ENCODE measurements around the gene TLE5.
A peak's percentile ranks its signal among the peaks of the same experiment; 100 is the strongest.

The TLE5 gene, protein sequence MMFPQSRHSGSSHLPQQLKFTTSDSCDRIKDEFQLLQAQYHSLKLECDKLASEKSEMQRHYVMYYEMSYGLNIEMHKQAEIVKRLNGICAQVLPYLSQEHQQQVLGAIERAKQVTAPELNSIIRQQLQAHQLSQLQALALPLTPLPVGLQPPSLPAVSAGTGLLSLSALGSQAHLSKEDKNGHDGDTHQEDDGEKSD

DNA sequence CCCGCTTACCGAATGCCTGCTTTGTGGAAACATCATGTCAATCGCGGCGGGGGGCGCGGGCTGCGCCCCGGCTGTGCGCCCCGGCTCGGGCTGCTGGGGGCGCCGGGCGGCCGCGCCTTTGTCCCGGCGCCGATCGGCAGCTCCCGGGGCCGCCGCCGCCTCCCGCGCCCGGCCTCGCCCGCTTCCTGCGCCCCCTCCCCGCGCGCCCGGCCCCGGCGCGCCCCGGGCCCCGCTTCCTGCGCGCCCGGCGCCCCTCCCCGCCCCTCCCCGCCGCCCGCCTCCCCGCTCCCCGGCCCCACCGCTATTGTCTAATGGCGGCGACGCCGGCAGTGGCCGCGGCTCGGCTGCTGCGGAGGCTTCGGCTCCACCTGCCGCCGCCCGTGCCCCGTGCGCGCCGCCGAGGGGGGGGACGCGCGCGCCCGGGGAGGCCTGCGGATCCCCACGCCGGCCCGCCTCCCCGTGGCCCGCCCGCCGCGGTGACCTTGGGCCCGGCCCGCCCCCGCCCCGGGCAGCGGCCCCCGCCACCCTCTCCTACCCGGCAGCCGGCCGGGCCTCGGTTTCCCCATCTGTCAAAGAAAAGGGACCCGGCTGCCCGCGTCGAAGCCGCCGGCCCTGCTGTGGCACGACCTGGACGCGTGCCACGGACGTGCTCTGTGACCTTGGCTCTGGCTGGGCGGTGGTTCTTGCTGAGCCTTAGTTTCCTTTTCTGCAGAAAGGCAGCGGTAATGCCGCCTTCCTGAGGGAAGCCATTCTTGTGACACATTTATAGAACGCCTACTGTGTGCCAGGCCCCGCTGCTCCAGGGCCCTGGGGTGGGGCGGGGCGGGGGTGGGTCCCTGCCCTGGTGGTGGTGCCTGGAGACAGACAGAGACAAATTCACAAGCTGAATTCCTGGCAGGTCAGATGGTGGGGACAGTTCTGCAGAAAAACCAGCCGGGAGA, at the start of gene TLE5:
TSS of gene TLE5 (minus strand) at position 331 of the 941 bp plus-strand sequence. CDS start at position 36, 295 bp downstream.
- DNase-seq = peak; percentile 13

DNA sequence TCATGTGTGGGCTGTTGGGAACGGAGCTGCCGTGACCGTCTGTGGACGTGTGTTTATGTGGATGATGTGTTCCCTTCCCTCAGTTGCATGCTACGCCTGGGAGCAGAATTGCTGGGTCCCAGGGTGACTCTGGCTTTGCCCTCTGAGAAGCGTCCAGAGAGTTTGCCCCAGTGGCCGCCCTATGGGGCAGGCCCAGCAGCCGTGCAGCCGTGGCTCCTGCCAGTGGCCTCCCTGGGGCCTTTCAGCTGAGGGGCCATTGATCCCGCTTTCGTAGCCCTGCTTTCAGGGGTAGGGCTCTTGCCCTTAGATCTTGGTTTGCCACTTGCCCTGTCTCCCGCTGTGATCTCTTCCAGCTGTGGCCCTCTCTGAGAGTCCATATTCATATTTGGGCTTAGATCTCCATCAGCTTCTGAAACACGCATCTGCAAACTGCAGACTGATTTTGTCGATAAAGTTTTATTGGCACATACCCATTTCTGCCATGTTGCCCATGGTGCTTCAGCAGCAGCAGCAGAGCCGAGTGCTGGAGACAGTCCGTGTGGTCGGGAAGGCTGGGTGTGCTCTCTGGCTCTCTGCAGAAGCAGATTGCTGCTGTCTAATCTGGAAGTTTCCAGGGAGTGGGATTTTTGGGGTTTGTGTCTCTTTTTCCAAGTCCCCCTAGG, 49.4 kb upstream of the TLE5 start:
- no peak for DNase-seq

DNA sequence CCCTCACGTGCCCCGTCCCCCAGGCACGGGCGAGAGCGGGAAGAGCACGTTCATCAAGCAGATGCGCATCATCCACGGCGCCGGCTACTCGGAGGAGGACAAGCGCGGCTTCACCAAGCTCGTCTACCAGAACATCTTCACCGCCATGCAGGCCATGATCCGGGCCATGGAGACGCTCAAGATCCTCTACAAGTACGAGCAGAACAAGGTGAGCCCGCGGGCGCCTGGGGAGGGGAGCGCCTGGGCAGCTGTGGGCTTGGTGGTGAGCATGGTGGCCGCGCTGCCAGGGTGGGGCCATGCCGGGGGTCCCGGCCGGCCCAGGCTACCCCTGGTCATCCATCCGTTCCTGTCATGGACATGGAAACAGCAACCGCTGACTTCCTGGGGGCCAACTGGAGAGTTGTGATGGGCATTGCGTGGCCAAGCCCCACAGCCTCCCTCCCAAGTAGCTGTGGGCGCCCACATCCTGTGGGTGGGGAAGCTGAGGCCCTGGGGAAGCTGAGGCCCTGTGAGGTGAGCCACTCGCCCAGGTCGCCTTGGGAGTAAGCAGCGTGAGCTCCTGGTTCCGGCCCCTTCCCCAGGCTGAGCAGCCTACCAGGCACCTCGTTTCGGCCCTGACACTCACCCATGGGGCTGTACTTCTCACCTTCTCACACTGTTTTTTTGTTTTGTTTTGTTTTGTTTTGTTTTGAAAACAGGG, 48.0 kb upstream of the TLE5 start:
- DNase-seq = no peak

DNA sequence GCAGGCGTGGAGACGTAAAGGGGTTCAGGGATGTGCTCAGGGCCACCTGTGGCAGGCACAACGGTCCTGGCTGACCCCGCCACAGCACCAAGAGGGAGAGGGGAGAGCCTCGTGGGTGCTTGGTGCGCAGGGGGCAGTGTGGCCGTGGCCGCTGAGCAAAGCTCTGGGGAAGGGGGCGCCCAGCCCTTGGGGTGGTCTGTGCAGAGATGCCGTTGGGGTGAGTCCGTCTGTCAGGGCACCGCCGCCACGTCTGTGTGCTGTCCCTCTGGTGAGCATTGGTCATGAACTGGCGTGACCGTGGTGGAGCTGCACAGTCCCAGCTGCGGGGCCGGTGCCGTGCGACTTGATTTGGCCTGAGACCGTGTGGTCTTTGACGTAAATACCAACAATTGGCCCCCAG, 47.2 kb upstream of the TLE5 start:
- DNase-seq = no peak

DNA sequence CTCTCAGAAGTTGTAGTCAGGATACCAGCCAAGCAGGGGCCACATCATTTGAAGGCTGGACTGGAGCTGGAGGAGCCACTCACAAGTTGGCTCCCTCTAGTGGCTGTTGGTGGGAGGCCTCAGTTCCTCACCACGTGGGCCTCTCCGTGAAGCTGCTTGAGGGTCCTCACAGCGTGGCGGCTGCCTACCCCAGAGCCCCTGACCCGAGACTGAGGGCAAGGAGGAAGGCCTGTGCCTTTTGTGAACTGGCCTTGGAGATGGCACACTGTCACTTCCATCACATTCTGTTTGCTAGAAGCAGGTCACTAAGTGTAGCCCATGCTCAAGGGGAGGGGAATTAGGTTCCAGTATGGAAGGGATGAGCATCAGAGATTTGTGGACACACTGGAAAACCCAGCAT, 46.5 kb upstream of the TLE5 start:
- DNase-seq = peak; percentile 56

DNA sequence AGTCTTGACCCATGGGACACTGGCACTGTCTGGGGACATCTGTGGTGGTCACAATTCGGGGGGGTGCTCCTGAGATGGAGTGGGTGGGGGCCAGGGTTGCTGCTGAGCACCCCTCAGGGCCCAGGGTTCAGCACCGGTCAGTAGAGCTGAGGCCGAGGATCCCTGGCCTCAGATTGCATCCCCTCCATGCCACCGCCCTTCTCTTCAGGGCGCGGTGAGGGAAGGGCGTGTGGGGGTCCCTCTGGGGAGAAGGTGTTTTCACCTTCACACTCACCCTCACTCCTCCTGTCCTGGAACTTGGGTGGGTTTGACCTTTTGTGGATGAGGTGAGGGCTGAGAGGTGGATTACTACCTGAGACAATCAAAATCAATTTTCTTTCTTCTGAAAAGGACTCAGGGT, 45.4 kb upstream of the TLE5 start:
- DNase-seq = no peak

DNA sequence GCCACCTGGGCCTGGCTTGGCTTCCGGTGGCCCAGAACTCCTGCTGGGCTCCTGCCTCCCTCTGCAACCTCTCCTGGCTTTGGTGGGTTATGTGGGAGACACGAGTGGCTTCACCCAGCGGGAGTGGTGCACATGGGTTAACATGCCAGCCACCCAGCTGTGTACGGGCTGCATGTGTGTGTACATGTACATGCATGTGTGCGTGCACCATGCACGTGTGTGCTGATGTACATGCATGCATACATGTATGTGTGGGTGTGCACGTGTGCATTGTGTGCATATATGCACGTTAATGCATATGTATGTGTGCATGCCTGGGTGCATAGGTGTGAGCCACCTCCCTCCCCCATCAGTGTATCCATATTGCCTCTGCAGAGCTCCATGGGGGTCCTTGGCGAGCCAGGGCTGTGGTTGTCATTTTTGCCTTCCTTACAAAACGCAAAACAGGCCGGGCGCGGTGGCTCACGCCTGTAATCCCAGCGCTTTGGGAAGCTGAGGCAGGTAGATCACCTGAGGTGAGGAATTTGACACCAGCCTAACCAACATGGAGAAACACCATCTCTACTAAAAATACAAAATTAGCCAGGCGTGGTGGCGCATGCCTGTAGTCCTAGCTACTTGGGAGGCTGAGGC, 44.3 kb upstream of the TLE5 start:
- no peak for DNase-seq

DNA sequence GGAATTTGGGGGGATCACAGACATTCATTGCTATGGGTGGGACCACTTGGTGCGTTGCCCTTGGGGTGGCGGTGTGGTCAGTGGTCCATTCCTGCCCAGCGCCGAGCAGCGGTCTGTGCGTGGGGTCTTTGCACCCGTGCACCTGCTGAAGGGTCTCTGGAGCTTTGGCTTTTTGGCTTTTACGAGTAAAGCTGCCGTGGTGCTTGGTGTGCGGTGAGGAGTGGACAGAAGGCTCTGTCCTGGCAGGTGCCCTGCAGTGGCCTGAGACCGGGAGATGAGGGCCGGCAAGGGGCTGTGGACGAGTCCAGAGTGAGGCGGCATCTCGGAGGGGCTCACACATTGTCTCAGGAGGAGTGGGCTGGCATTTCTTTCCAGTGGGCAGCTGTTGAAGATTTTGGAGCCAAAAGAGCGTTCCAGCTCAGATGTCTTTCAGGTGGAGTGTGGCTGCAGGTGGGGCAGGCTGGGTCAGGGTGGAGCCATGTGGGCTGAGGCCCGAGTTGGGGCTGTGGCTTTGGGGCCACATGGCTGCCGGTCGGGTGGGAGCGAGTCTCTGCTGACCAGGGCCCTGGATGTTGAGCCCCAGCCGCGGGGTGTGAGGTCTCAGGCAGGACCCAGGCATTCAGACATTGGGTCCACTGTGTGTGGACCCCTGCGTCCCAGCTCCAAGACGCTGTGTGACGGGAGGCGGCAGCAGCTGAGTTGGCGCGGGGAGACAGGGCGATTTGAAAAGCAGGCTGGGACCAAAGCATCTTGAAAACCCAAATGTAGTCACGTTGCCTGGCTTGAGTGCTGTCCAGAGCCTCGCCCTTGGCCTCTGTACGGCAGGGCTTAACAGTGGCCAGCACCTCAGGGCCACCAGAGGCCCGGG, 43.6 kb upstream of the TLE5 start:
- DNase-seq = no peak

DNA sequence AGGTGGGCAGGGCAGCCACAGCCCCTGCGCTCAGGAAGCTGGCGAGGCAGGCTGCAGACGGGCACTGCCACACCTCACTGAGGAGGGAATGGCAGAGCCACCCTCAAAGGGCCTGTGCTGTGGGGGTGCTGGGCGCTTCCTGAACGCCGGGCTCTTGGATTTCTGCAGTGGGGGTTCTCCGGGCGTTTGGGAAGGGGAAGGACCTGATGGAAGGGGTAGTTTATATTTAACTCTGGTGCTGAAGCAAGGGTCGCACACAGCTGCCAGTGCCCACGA, 42.4 kb upstream of the TLE5 start:
- DNase-seq = no peak

DNA sequence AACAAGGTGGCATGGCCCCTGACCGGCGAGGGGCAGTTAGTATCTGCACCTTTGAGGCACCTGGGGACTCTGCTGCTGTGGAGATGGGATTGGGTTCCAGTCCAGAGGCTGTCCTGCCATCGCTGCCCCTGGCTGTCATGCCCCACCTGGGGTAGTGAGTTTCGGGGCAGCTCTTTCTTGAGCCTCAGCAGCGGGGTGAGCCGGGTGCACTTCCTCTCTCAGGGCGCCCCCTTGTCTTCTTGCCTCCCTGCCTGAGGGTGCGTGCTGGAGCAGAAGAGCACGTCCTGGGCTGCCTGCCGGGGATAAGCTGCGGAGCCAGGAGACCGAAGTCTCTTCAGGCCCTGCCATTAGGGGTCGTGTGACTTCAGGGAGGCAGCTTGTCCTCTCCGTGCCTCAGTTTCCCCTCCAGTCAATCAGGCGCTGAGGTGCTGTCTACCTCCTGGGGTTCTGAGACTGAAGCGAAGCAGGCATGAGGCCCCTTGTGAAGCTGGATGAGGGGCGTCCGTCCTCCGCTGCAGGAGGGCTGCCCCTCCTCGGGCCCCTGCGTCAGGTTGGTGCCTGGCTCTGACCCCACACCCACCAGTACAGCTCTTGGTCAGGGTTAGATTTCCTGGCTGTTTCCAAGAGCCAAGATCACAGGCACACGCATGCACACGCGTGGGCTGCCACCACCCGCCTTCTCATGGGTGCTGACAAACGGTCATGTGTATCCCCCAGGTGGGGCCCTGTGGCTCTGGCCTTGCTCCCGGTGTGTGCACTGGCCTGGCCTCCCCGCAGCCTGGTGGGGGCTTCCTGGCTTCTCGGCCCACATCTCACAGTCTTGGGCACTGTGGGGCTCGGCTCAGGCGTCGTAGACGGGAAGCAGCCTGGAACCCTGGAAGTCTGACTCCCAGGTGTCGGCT, 40.2 kb upstream of the TLE5 start:
- no peak for DNase-seq

DNA sequence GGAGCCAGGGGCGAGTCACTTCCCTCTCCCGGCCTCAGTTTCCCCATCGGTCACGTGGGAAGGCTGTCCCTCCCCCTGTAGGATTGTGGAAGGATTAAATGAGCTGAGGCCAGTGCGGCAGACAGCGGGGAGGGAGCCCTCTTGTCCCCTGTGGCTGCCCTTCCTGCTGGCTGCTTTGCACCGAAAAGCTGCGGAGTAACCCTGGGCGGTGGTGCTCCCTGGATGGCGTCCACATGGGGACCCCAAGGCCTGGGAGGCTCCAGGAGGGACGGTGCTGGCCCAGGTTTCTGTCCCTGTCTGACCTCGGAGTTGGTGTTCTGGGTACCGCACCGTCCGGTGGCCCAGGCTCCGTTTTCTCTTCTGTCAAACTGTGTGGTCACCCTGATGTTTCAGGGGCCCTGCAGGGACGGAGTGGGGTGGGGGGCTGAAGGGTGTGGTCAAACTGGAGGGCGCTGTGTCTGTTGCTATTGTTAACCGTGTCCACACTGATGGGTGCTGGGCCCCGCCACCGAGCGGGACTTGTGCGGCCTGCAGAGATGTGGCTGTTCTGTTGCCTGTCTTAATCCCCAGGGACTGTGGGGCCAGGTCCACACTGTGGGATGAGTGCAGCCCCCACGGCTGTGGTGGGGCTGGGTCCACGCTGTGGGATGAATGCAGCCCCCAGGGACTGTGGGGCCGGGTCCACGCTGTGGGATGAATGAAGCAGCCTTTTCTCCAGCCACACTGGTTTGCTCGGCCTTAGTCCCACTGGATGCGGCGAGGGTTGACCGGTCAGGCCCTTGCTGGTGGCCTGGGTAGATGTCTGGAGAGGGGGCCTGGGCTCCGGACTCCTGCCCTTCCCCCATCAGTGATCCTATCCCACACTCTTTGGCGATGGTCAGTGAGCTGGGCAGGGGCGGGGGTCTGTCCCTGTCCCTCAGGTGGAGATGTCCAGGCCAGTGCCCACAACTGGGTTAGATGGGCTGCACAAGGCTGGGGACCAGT, 38.7 kb upstream of the TLE5 start:
- DNase-seq = no peak

DNA sequence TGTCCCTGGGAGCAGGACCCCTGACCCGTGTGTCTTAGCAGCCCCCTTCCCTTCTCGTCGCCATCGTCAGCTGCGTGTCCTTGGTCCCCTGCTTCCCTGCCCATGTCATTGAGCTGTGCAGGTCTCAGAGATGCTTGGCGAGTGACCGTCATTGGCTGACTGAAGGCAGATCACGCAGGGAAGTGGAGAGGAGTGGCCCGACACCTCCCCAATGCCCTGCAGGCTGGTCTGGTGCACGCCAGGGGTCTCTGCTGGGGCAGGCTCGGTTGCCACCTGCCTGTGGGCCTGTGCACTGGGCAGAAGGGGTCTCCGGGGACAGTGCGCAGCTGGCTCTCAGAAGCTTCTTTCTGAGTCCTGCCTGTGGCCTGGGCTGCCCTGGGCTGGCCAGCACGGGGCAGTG, 38.0 kb upstream of the TLE5 start:
- DNase-seq = no peak

DNA sequence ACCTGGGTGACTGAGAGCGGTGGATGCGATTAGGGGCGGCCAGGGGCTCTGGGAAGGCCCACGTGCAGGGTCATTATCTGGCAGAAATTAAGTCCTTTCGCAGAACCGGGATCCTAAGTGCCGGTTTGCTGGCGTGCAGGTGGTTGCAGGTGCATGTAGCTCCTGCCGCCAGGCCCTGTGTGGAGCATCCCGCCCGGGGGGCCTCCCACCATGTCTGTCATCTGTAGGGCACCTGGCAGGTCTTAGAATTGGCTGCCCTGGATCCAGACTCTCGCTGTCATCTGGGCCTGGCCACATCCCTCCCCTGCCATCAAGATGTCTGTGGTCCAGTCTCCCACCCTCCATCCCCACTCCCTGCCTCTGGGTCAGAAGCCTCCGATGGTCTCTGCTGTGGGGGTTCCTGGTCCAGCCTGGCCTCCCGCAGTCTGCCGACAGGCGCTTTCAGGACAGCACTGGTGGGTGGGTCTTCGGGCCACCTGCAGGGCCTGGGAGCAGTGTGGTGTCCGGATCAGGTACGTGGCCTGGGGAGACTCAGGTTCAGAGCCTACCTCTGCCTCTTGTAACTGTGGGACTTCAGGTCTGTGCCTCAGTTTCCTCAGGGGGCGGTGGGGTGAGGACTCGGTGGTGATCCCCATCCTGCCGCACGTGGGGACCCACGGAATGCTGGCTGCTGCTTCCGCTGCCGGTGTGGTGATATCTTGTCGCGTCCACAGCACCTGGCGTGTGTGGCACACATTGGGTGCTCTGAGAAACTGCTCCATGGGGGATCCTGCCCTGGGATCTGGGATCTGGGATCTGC, 37.3 kb upstream of the TLE5 start:
- no peak for DNase-seq

DNA sequence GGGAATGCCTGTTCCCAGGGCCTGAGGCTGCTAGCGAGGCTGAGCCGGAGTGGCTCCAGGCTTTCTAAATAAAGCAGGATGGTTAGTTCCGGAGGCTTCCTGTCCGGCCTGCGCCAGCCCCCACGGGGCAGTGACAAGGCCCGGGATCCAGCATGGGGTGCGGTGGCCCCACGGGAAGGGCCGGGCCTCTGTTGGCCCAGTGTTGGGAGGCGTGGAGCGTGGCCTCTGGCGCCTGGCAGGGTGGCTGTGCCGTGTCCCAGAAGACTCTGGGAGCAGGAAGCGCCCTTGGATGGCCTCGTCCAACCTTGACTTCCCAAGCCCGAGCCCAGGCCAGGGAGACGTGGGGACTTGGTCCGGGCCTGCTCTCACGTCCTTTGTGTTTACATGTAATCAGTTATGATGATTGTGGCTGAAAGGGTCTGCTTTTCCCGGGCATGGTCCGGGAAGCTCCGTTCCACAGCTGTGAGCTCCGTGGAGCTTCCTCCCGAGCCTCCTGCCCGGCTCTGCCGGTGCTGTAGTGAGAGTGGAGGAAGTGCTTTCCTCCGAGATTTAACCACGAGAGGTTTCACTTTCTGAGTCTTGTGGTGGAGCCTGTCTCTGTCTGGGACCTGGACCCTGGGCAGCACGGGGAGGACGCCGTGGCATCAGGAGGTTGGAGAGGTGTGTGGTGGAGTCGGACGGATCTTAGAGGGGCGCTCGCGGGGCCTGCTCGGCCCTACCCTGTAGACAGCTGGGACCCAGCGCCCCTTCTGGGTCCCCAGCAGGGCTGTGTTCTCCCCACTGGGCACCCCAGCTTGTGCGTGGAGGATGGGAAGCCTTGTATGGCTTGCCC, 36.4 kb upstream of the TLE5 start:
- no peak for DNase-seq

DNA sequence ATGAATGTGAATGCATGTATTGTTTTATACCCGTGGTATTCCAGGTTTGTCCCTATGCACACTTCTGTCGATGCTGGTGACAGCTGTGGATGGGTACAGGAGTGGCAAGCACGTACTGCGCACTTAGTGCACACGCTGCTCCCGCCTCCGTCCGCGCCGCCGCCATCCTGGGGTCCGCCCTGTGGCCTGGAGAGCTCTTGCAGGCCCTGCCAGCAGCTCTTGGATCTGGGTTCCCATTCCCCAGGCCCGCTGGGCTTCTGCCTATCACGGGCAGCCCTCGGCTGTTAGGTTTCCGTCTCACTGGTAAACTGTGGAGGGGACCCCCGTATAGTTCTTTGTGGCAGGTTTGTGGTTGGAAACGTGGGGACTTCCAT, 35.8 kb upstream of the TLE5 start:
- DNase-seq = no peak

DNA sequence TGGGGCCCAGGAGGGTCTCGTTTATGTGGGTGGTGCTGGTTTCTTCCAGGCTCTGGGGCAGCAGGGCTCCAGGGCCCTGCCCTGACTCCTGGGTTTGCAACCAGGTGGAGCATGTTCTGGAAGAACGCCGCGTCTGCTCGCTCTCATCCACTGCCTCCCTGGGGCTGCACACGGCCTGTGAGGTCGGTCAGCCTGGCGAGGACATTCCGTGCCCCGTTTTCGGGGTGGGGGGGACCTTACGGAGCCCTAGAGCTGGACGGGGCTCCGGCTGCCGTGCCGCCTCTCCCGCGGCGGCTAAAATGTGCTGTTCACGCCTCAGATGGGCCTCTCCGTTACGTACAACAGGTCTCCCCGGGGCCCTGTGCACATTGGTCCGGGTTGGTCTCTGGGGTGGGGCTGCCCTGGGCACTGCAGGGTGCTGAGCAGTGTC, 35.2 kb upstream of the TLE5 start:
- no peak for DNase-seq

DNA sequence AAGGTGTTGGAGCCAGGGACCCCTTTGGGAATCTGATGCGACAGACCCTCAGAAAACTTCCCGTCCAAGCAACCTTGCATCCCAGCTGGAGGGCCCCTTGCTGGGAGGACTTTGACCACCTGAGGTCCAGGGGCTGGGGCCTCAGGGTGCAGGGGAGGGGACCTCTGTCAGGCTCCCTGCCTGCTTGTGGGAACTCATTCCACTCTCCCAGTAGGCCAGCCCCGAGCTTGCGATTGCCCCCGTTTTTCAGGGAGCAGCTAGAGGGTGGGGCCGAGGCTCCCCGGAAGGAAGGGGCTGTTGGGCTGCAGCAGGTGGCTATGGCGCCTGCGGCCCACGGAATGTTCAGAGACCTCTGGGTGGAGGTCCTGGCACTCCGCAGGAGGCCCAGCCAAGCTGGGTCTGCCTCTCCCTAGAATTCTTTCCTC, 34.6 kb upstream of the TLE5 start:
- no peak for DNase-seq

Data from NCI-H1694 (cell line).